Eye (tissue), 1 donor: ENCODE measurements around the gene F7.
"Not testable (repeated sequence)": the region's sequence is repeated elsewhere in the genome, so short reads cannot be mapped to it uniquely, and the experiment has no call there.

ENCODE experiments used
- DNase-seq: peaks from one replicate; pipeline ENCODE4 v3.0.0-alpha.2; 2015

The F7 gene

DNA sequence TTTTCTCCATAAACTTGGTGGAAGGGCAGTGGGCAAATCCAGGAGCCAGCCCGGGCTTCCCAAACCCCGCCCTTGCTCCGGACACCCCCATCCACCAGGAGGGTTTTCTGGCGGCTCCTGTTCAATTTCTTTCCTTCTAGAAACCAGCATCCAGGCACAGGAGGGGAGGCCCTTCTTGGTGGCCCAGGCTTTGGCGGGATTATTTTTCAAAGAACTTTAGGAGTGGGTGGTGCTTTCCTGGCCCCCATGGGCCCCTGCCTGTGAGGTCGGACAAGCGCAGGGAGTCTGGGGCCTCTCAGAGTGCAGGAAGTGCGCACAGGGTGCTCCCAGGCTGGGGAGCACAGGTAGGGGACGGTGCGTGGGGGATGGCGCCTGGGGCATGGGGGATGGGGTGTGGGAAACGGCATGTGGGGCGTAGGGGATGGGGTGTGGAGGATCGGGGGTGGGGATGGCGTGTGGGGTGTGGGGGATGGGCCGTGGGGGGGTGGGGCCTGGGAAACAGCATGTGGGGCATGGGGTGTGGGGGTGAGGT is 396 bp downstream of the F7 start:
- DNase-seq: no peak

DNA sequence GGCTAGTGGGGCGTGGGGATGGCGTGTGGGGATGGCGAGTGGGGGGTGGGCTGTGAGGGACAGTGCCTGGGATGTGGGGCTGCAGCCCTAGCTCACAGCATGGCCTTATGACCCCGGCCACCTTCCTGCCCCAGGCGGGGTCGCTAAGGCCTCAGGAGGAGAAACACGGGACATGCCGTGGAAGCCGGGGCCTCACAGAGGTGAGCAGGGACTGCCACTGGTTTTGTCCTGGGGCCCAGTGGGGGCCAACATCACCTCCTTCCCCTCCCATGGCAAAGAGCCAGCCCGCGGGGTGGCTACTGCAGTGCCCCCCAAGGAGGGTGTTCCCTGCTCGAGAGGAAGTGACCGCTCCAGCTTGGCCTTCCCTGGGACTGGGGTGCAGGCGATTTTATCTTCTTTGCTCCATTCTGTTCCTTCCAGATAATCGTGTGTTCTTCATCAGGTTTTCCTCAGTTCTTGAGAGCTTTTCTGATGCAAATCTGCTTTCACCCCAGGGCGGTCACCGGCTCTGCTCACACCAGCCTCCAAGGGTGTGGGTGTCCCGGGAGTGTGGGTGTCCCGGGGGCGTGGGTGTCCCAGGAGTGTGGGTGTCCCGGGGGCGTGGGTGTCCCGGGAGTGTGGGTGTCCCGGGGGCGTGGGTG is 1.2 kb downstream of the F7 start:
- no peak for DNase-seq

GRCh38 chr13:113108521-113108920 is 2.9 kb downstream of the F7 start:
- not testable (repeated sequence) for DNase-seq

GRCh38 chr13:113109151-113110047 is 3.8 kb downstream of the F7 start:
- DNase-seq: no peak

DNA sequence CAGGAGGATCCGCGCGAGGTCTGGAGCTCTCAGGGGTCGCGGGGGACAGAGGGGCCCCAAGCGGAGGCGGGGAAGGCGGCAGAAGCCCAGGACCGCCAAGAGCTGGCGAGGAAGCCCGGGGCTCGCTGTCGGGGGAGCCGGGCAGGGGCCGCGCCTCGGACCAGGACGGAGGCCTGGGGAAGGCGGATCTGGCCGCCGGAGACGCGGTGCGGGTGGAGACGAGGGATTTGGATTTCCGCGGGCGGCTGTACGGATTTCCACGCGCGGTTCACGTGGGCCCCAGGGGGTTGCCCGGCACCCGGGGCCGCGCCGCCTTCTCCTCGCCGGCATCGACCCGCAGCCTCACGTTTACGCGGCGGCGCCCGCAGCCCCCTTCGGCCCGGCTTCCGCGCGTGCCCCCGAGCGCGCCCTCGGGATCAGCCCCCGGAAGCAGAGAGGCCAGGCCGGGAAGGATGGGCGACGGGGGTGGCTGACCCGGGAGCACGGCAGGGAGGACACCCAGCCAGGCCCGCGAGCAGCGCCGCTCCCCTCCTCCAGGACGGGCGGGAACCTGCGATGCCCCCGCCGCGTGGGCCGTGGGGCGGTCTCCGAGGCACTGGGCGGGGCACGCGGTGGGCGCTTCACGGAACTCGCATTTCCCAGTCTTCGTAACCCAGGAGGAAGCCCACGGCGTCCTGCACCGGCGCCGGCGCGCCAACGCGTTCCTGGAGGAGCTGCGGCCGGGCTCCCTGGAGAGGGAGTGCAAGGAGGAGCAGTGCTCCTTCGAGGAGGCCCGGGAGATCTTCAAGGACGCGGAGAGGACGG is 4.7 kb downstream of the F7 start:
- peak; percentile 71 for DNase-seq

- DNase-seq: no peak
Measured at GRCh38 chr13:113110852-113111315, 5.3 kb downstream of the F7 start.

- not testable (repeated sequence) for DNase-seq
Measured at GRCh38 chr13:113111821-113112220, 6.2 kb downstream of the F7 start.

GRCh38 chr13:113112475-113112874 is 6.9 kb downstream of the F7 start:
- not testable (repeated sequence) for DNase-seq

GRCh38 chr13:113112893-113113845 is 7.6 kb downstream of the F7 start:
- no peak for DNase-seq

DNA sequence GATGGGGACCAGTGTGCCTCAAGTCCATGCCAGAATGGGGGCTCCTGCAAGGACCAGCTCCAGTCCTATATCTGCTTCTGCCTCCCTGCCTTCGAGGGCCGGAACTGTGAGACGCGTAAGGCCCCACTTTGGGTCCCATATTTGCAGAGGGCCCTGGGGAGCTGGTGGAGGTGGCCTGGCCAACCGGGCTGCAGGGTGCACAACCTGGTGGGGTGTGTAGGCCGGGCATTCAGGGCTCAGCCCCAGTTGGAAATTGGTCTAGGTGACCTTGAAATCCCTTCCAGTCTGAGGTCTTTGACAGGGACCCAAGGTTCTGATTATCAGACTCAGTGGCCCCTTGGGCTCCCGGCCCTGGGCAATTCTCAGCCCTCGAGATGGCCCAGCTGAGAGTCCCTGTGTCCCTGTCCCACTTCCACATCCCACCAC is 8.3 kb downstream of the F7 start:
- DNase-seq: no peak

DNA sequence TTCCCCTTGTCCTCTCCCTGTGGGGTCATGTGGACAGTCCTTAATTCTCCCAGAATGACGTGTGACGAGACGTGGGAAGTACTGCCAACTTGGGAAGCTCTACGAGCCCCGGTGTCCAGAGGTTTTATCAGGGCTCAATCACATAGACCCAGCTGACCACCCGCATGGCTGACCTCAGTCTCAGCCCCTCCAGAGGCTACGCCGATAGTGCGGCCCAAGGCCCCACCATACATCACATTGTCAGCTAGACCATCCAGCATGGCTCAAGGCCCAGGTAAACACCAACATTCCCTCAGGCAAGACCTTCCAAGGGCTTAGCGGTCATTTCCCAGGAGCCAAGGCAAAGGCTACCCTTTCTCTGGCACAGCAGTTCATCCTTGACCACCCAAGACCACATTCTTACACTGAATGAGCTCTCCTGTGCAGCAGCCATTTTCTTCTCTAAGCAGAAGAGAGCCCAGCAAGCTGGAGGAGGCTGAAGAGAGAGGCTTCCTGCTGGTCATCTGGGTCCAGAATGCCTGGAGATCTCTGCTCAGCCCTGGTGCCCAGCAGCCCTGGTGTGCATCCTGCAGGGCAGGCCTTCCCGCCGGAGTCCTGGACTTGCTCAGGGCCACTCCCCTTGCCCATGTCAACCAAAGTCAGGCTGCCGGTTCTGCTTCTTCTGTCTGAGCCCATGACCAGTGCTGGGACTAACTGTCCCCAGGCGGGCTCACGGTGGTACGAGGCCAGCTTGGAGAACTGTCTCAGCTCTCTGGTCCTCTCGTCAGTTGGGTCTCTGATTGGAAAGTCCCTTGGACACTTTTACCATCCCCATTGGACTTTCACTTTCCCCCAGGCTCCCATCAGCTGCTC is 9.1 kb downstream of the F7 start:
- no peak for DNase-seq

DNA sequence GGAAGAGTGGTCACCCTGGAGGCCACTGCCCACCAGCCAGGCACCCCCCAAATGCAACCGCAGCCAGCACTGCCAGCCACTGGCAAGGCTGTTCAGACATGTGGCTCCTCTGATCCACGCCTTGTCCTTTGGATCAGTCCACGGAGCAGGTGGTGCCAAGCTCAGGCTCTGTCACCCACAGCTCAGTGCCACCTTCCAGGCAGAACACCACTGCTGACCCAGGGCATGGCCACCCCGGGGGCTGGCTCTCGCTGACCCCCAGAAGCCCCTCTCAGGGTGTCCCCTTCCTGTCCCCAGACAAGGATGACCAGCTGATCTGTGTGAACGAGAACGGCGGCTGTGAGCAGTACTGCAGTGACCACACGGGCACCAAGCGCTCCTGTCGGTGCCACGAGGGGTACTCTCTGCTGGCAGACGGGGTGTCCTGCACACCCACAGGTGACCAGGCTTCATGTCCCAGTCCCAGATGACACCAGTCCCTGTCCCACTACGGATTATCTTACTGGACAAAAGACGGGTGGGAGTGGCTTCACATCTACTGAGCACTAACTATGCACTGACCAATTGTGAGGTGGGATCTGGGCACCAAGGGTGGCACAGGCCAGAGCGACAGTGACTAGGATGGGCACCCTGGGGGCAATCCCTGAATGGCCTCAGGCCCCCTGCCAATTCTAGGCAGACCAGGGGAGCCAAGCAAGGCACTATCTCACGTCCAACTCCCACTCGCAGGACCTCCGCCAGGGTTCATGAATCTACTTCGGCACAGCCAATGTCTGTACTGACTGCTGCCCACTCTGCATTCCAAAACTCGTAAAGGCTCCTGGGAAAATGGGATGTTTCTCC is 10.0 kb downstream of the F7 start:
- DNase-seq: no peak

DNA sequence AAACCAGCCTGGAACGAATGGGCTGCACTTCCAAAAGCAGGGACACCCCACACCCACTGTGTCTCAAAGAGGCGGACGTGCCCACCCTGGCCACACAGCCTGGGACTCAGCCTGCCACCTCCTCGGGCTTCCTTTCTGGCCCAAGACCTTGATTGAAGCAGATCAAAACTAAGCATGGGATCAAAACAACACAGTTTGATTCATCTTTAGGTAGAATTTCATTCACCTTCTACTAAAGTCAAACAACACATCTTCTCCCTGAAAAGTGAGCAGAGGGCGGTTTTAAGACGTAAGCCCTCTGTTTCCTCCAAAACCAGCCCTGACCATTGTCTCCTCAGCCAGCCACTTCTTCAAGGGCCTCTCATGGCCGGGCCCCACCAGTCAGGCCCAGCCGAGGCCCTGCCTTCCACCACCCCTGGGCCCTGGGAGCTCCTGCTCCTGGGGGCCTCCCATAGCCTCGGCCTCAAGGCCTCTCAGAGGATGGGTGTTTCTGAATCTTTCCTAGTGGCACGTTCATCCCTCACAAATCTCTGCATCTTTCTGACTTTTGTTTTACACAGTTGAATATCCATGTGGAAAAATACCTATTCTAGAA is 10.7 kb downstream of the F7 start:
- no peak for DNase-seq

DNA sequence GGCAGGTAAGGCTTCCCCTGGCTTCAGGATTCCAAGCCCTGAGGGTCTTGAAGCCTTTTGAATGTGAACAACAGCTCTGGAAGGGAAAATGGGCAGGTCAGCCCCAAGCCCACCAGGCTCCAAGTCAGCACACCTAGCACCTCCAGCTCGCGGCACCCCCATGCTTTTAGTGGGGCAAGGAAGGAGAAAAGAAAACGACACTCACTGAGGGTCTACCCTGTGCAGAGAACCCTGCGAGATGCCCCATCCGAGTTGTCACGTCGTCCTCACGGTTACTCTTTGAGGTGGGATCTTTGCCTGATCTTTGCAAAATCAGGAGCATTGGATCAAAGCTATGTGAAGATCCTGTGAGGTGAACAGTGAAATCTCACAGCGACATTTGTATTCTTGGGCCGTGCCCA is 11.3 kb downstream of the F7 start:
- no peak for DNase-seq

- DNase-seq: no peak
Measured at GRCh38 chr13:113117335-113117872, 11.8 kb downstream of the F7 start.

DNA sequence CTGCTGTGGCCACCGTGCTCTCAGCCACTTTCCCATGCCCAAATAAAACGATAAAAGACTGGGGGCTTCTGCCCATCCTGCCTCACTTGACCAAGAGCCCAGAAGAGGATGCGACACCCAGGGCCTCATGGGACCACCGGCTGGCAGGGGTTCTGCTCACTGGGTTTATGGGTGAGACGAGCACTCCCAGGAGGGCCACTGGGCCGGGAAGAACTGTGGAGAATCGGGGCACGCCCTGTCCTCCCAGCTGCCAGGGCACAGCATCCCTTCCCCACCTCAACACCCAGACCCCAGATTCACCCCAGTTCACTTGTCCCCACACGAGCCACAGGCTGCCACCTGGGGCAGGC is 12.3 kb downstream of the F7 start:
- no peak for DNase-seq

DNA sequence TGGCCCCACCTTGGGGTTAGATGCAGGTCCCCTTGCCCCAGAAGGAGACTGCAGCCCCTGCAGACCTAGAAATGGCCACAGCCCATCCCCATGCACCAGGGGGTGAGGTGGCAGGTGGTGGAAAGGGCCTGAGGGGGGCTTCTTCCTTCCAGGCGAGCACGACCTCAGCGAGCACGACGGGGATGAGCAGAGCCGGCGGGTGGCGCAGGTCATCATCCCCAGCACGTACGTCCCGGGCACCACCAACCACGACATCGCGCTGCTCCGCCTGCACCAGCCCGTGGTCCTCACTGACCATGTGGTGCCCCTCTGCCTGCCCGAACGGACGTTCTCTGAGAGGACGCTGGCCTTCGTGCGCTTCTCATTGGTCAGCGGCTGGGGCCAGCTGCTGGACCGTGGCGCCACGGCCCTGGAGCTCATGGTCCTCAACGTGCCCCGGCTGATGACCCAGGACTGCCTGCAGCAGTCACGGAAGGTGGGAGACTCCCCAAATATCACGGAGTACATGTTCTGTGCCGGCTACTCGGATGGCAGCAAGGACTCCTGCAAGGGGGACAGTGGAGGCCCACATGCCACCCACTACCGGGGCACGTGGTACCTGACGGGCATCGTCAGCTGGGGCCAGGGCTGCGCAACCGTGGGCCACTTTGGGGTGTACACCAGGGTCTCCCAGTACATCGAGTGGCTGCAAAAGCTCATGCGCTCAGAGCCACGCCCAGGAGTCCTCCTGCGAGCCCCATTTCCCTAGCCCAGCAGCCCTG is 12.8 kb downstream of the F7 start:
- DNase-seq: no peak

DNA sequence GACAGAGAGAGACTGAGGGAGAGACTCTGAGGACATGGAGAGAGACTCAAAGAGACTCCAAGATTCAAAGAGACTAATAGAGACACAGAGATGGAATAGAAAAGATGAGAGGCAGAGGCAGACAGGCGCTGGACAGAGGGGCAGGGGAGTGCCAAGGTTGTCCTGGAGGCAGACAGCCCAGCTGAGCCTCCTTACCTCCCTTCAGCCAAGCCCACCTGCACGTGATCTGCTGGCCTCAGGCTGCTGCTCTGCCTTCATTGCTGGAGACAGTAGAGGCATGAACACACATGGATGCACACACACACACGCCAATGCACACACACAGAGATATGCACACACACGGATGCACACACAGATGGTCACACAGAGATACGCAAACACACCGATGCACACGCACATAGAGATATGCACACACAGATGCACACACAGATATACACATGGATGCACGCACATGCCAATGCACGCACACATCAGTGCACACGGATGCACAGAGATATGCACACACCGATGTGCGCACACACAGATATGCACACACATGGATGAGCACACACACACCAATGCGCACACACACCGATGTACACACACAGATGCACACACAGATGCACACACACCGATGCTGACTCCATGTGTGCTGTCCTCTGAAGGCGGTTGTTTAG is 13.7 kb downstream of the F7 start:
- peak; percentile 37 for DNase-seq
